GM15510 (cell line): Measurements from ENCODE around the gene AK9.

Experiments
- POLR2A ChIP-seq: IDR thresholded peaks from 3 replicates; pipeline ENCODE4 v1.6.1; 2011; ENCODE audit warnings: borderline replicate concordance; ENCODE audit not compliant: insufficient read length; ENCODE audit errors: extremely low read depth

The AK9 gene

DNA sequence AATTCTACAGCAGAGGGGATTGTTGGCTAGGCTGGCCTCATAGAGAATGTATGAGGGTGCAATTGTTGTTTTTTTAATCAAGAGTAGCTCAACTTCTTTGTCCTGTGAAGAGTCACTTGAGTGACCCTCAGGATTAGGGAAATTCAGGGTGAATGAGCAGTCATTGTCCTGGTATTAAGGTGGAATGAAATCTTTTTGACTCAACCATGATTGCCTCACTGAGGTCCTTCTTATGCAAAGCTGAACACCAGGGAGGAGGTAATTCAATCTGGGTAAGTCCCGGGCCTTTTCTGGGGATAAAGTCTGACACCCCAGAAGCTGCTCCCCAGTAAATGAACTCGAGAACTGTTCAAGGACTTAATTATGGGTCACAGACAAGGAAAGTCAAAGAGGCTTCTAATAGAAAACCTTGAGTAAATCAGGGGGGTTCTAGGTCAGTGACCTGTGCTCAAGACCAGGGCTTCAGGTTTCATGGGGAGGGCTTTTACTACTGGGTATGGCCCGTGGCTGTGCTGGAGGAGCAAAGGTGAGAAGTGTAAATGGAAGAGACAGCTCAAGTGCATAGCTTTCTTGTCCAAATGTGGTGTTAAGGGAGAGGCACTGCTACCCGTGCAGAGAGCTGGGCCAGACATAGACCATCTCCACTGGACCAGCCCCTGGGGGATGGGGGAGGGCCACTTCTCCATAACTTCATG, 182.7 kb downstream of the AK9 start:
- TF ChIP-seq POLR2A, result no peak

GRCh38 chr6:109507490-109508072, 183.4 kb downstream of the AK9 start:
- TF ChIP-seq POLR2A, result no peak

- TF ChIP-seq POLR2A, result no peak
Observed at GRCh38 chr6:109506841-109507240, 184.2 kb downstream of the AK9 start.

DNA sequence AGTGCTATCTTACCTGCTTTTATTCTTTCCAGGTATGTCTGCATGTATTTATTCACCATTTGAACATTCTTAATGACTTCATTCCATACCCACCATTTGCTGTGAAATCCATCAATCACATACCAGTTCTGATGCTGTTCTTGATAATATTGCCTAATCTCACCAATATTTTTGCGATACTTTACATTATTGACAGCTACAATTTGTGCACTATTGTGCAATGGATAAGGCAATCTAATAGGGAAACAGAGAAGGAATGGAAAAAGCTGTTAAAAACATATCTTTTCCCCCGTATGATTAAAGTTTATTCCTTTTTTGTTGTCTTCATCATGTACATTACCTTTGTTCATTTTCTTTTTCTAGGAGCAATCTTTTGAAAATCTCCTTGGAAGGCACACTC, 184.7 kb downstream of the AK9 start:
- no peak for TF ChIP-seq POLR2A

- TF ChIP-seq POLR2A, result no peak
Observed at GRCh38 chr6:109503327-109504224, 187.4 kb downstream of the AK9 start.

GRCh38 chr6:109498936-109499335, 192.1 kb downstream of the AK9 start:
- no peak for TF ChIP-seq POLR2A

- TF ChIP-seq POLR2A, result no peak
Observed at GRCh38 chr6:109498052-109498451, 192.9 kb downstream of the AK9 start.

- TF ChIP-seq POLR2A, result no peak
Observed at GRCh38 chr6:109496036-109496772, 194.8 kb downstream of the AK9 start.

GRCh38 chr6:109493865-109494264, 197.1 kb downstream of the AK9 start:
- TF ChIP-seq POLR2A, result no peak

GRCh38 chr6:109491207-109491938, 199.6 kb downstream of the AK9 start:
- no peak for TF ChIP-seq POLR2A

- no peak for TF ChIP-seq POLR2A
Observed at GRCh38 chr6:109490713-109491112, 200.3 kb downstream of the AK9 start.

GRCh38 chr6:109488001-109488400, 203.0 kb downstream of the AK9 start:
- TF ChIP-seq POLR2A, result no peak

DNA sequence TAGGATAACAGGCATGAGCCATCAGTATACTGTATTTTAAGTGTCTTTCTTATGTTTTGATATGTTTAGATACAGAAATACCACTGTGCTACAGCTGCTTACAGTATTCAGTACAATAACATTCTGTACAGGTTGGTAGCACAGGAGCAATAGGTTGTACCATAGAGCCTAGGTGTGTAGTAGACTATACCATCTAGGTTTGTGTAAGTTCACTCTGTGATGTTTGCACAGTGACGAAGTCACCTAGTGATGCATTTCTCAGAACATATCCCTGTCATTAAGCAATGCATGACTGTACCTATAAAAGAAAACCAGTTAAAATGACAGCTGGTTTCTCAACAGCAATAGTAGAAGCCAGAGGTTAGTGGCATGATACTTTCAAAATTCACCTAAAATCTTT, 204.9 kb downstream of the AK9 start:
- no peak for TF ChIP-seq POLR2A

DNA sequence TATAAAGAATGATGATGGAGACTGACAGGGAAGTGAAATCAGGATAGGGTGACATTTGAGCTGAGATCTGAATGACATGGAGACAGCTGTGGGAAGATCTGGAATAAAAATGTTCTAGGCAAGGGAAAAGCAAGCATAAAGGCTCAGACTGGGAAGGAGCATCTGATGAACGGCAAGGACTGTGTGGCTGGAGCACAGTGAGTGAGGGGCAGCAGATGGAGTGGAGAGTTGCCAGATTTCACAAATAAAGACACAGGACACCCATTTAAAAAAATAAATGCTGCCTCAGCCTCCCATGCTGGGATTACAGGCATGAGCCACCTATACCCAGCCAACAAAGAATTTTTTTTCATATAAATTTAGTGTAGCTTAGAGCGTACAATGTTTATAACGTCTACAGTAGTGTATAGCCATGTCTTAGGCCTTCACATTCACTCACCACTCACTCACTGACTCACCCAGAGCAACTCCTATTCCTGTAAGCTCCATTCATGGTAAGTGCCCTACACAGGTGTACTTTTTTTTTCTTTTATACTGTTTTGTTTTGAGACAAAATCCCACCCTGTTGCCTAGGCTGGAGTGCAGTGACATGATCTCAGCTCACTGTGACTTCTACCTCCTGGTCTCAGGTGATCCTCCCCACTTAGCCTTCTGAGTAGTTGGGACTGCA, 205.6 kb downstream of the AK9 start:
- no peak for TF ChIP-seq POLR2A
